D721Med (cell line): ENCODE results near the gene SARS2.
A peak's percentile ranks its signal among the peaks of the same experiment; 100 is the strongest.
"Not testable (repeated sequence)": the region's sequence is repeated elsewhere in the genome, so short reads cannot be mapped to it uniquely, and the experiment has no call there.

Experiments used
- DNase-seq: peaks from one replicate; pipeline ENCODE4 v3.0.0; 2011; ENCODE audit warnings: low spot score; ENCODE audit not compliant: insufficient read length
- FAIRE-seq: peaks from 2 replicates; lab custom pipeline; 2011; peaks lifted over from hg19 to GRCh38; lab: Jason Lieb, UNC
- CTCF ChIP-seq: IDR thresholded peaks from 2 replicates; pipeline ENCODE4 v1.5.1; 2012; ENCODE audit warnings: mild to moderate bottlenecking, control low read depth; ENCODE audit not compliant: insufficient read depth; ENCODE audit errors: missing control alignments

The SARS2 gene

GRCh38 chr19:38890686-38891085 is 39.9 kb downstream of the SARS2 start:
- no peak for TF ChIP-seq CTCF
- FAIRE-seq = no peak
- no peak for DNase-seq

GRCh38 chr19:38889803-38890202 is 40.8 kb downstream of the SARS2 start:
- FAIRE-seq = no peak
- no peak for DNase-seq
- TF ChIP-seq CTCF = no peak

- FAIRE-seq (no peak), DNase-seq (no peak)
- TF ChIP-seq CTCF = no peak
Observed at GRCh38 chr19:38888876-38889275, 41.7 kb downstream of the SARS2 start.

GRCh38 chr19:38884691-38885090 is 45.9 kb downstream of the SARS2 start:
- not testable (repeated sequence) for FAIRE-seq, DNase-seq

- DNase-seq (no peak), FAIRE-seq (no peak)
Observed at GRCh38 chr19:38883286-38883685, 47.3 kb downstream of the SARS2 start.

GRCh38 chr19:38880882-38881609 is 49.5 kb downstream of the SARS2 start:
- TF ChIP-seq CTCF = no peak
- FAIRE-seq (no peak), DNase-seq (no peak)

More at GRCh38 chr19:38883286-38883685, 47.3 kb downstream of the SARS2 start:
- no peak for TF ChIP-seq CTCF

GRCh38 chr19:38880076-38880881 is 50.3 kb downstream of the SARS2 start:
- no peak for FAIRE-seq
- TF ChIP-seq CTCF = no peak
- DNase-seq = peak; percentile 2
